Hepatocyte (in vitro differentiated cells): ENCODE results near the gene VPS25.

ENCODE experiments used
- CTCF ChIP-seq: fragments of 200-600 bp; sonication (generic); IDR thresholded peaks from 2 replicates; pipeline ENCODE4 v1.5.1; 2016; ENCODE audit warnings: antibody characterized with exemption, mild to moderate bottlenecking; ENCODE audit not compliant: poor library complexity
- EZH2phosphoT487 ChIP-seq: fragments of 200-600 bp; sonication (generic); IDR thresholded peaks from one replicate; pipeline ENCODE4 v1.6.1; 2018; ENCODE audit warnings: antibody characterized with exemption, mild to moderate bottlenecking, low read depth, moderate library complexity; ENCODE audit not compliant: unreplicated experiment, severe bottlenecking

GRCh38 chr17:42773290-42774035, at the start of gene VPS25:
- TF ChIP-seq EZH2phosphoT487 (no peak), CTCF (no peak)
